KMS-11 (cell line): ENCODE data around the gene CLSTN1.

ENCODE experiments used
- H2AFZ ChIP-seq: fragments of 200-600 bp; sonication (generic); 2 replicates; pipeline ENCODE4 v1.6.1; 2016; ENCODE audit warnings: antibody characterized with exemption, mixed run types, low read depth
- H3K27ac ChIP-seq: fragments of 200-600 bp; sonication (generic); 2 replicates; pipeline ENCODE4 v1.6.1; 2016; ENCODE audit warnings: mild to moderate bottlenecking, mixed run types
- H3K27me3 ChIP-seq: fragments of 200-600 bp; sonication (generic); 2 replicates; pipeline ENCODE4 v1.6.1; 2017; ENCODE audit warnings: mild to moderate bottlenecking, low read depth, mixed run types, moderate library complexity; ENCODE audit not compliant: insufficient read depth
- H3K36me3 ChIP-seq: fragments of 200-600 bp; sonication (generic); 2 replicates; pipeline ENCODE4 v1.6.1; 2017; ENCODE audit warnings: mild to moderate bottlenecking, mixed run types; ENCODE audit not compliant: insufficient read depth
- H3K4me1 ChIP-seq: fragments of 200-600 bp; sonication (generic); 2 replicates; pipeline ENCODE4 v1.6.1; 2016; ENCODE audit warnings: mild to moderate bottlenecking, low read depth, mixed run types; ENCODE audit not compliant: poor library complexity, severe bottlenecking
- H3K4me2 ChIP-seq: fragments of 200-600 bp; sonication (generic); 2 replicates; pipeline ENCODE4 v1.7.0; 2016; ENCODE audit warnings: mild to moderate bottlenecking, mixed run types
- H3K4me3 ChIP-seq: fragments of 200-600 bp; sonication (generic); IDR thresholded peaks from 2 replicates; pipeline ENCODE4 v1.6.1; 2017; ENCODE audit warnings: low read depth, low read length, mixed read lengths; ENCODE audit not compliant: insufficient read depth
- H3K79me2 ChIP-seq: fragments of 200-600 bp; sonication (generic); 2 replicates; pipeline ENCODE4 v1.6.1; 2016; ENCODE audit warnings: low read depth, mixed run types; ENCODE audit not compliant: insufficient read depth
- H3K9ac ChIP-seq: fragments of 200-600 bp; sonication (generic); 2 replicates; pipeline ENCODE4 v1.6.1; 2016; ENCODE audit warnings: mild to moderate bottlenecking, mixed run types
- H4K20me1 ChIP-seq: fragments of 200-600 bp; sonication (generic); 2 replicates; pipeline ENCODE4 v1.6.1; 2016; ENCODE audit warnings: mild to moderate bottlenecking, mixed run types; ENCODE audit not compliant: insufficient read depth
- CTCF ChIP-seq: fragments of 200-600 bp; sonication (generic); conservative IDR thresholded peaks from 2 replicates; pipeline ENCODE4 v1.6.1; 2017; ENCODE audit warnings: low read depth, mild to moderate bottlenecking, antibody characterized with exemption, low read length, moderate library complexity, mixed read lengths

The CLSTN1 gene

DNA sequence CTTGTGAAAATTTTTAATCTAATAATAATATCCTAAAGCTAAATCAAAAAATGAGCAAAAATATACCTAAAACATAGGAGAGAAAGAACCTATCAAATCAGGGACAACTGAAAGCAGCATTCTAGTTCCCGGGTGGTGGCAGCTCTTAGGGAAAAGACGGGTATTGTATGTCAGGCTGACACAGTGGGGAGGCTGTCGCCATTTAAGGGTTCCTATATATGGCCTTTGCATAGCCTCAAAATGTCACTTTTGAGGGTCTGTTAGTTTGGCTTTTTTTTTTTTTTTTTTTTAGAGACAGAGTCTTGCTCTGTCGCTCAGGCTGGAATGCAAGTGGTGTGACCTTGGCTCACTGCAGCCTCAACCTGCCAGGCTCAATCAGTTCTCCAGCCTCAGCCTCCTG is 6.0 kb downstream of the CLSTN1 start:
- Histone ChIP-seq H3K4me2 (no peak overlapping the region), H3K79me2 (peaks cover 96% of the 10 kb centered on the region), H3K4me1 (peaks cover 30% of the 10 kb centered on the region), H2AFZ (no peak overlapping the region), H3K9ac (no peak overlapping the region), H3K4me3 (no peak overlapping the region), H3K27ac (no peak overlapping the region), H4K20me1 (peaks cover 16% of the 10 kb centered on the region), H3K36me3 (no peaks in the 10 kb centered on the region), H3K27me3 (no peaks in the 10 kb centered on the region; the same call in 1 of the 2 replicates)
- no peak for TF ChIP-seq CTCF

DNA sequence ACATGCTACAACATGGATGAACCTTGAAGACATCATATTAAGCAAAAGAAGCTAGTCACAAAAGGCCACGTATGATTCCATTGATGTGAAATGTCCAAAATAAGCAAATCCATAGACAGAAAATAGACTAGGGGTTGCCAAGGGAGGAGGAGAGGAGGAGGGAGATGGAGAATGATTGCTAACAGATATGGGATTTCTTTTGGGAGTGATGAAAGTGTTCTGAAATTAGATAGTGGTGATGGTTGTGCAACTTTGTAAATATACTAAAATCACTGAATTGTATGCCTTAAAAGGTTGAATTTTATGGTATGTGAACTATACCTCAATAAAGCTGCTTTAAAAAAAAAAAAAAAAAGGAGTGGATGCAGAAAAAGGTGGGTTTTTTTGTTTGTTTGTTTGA is 7.6 kb downstream of the CLSTN1 start:
- Histone ChIP-seq H3K36me3 (no peaks in the 10 kb centered on the region), H2AFZ (no peak overlapping the region), H3K4me1 (peaks cover 16% of the 10 kb centered on the region), H3K27ac (no peak overlapping the region), H3K79me2 (peaks cover 96% of the 10 kb centered on the region), H3K4me2 (no peak overlapping the region), H3K9ac (no peak overlapping the region), H3K27me3 (no peaks in the 10 kb centered on the region; the same call in 1 of the 2 replicates), H3K4me3 (no peak overlapping the region), H4K20me1 (0 out of 2 replicates have a peak, but pooled peaks cover 6% of the 10 kb centered on the region)
- no peak for TF ChIP-seq CTCF

DNA sequence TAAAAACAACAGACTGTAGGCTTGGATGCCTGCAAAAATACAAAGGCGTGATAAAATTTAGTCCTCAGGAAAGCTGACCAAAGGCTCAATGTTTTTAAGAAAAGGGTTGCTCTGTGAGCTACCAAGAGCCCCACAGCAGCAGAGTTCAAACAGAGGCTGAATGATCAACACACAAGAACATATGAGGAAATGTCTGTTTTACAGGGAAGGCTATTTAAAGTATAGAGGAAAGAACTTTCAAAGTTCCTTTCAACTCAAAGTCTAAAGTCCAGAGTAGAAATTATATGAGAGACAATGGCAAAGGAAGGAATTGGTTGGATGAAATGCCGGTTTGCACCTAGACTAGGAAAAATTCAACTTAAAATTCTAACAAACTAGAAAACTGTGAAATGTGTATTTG is 8.6 kb downstream of the CLSTN1 start:
- Histone ChIP-seq H3K36me3 (no peaks in the 10 kb centered on the region), H3K27me3 (no peaks in the 10 kb centered on the region; the same call in 1 of the 2 replicates), H3K4me2 (no peak overlapping the region), H3K4me3 (no peak overlapping the region), H2AFZ (no peak overlapping the region), H3K9ac (no peak overlapping the region), H3K4me1 (peaks cover 7% of the 10 kb centered on the region), H3K79me2 (peaks cover 91% of the 10 kb centered on the region), H4K20me1 (0 out of 2 replicates have a peak, but pooled peaks cover 5% of the 10 kb centered on the region), H3K27ac (no peak overlapping the region)
- TF ChIP-seq CTCF, result no peak

DNA sequence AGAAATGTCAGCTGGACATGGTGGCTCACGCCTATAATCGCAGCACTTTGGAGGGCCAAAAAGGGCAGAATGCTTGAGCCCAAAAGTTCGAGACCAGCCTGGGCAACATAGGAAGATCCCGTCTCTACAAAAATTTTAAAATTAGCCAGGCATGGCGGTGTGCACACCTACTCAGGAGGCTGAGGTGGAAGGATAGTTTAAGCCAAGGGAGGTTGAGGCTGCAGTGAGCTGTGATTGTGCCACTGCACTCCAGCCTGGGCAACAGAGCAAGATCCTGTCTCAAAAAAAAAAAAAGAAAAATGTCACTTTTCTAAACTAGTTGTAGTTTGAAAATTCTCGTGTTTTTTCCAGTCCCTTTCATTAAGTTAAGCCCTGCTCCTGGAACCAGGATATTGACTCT is 9.1 kb downstream of the CLSTN1 start:
- no peak for TF ChIP-seq CTCF
- Histone ChIP-seq H3K4me2 (no peak overlapping the region), H2AFZ (no peak overlapping the region), H3K27me3 (no peaks in the 10 kb centered on the region; the same call in 1 of the 2 replicates), H3K27ac (no peak overlapping the region), H3K9ac (no peak overlapping the region), H3K4me1 (peaks cover 2% of the 10 kb centered on the region), H4K20me1 (0 out of 2 replicates have a peak, but pooled peaks cover 5% of the 10 kb centered on the region), H3K4me3 (no peak overlapping the region), H3K79me2 (peaks cover 86% of the 10 kb centered on the region), H3K36me3 (no peaks in the 10 kb centered on the region)
